Trophoblast cell (in vitro differentiated cells and primary cell): Measurements from ENCODE around the gene TRIM16.
"Not testable (repeated sequence)": the region's sequence is repeated elsewhere in the genome, so short reads cannot be mapped to it uniquely, and the experiment has no call there.

ENCODE experiments used
- DNase-seq, 2 donors: peaks; one replicate each; pipeline ENCODE4 v3.0.0-alpha.2; 2016
- H2AFZ ChIP-seq: 2 replicates; pipeline ENCODE4 v1.6.1; 2013; ENCODE audit warnings: low read length, moderate library complexity, mild to moderate bottlenecking; ENCODE audit not compliant: insufficient read depth, poor library complexity
- H2AK5ac ChIP-seq: 2 replicates; pipeline ENCODE4 v1.6.1; 2013; ENCODE audit warnings: mild to moderate bottlenecking, low read length
- H2BK120ac ChIP-seq: 2 replicates; pipeline ENCODE4 v1.6.1; 2013; ENCODE audit warnings: low read length, mild to moderate bottlenecking, moderate library complexity; ENCODE audit not compliant: insufficient read depth, poor library complexity
- H2BK12ac ChIP-seq: 2 replicates; pipeline ENCODE4 v1.6.1; 2013; ENCODE audit warnings: mild to moderate bottlenecking, low read length, moderate library complexity
- H2BK5ac ChIP-seq: 2 replicates; pipeline ENCODE4 v1.6.1; 2013; ENCODE audit warnings: low read length, low read depth, moderate library complexity, mild to moderate bottlenecking; ENCODE audit not compliant: poor library complexity
- H3K14ac ChIP-seq: 2 replicates; pipeline ENCODE4 v1.6.1; 2013; ENCODE audit warnings: mild to moderate bottlenecking, low read length
- H3K18ac ChIP-seq: 2 replicates; pipeline ENCODE4 v1.6.1; 2013; ENCODE audit warnings: mild to moderate bottlenecking, low read length
- H3K23ac ChIP-seq: 2 replicates; pipeline ENCODE4 v1.6.1; 2013; ENCODE audit warnings: low read length
- H3K27ac ChIP-seq: 2 replicates; pipeline ENCODE4 v1.5.1; 2013; ENCODE audit warnings: low read depth, mild to moderate bottlenecking, inconsistent platforms, low read length, moderate library complexity
- H3K27me3 ChIP-seq: 2 replicates; pipeline ENCODE4 v1.6.1; 2013; ENCODE audit warnings: inconsistent platforms, mild to moderate bottlenecking, low read length, moderate library complexity; ENCODE audit not compliant: insufficient read depth
- H3K36me3 ChIP-seq, 2 experiments: 1 replicate in 1 of 2; 2 replicates in 1 of 2; pipeline ENCODE4 v1.6.1; 2013; ENCODE audit warnings: low read length in 2 of 2, mild to moderate bottlenecking in 2 of 2, moderate library complexity in 1 of 2; ENCODE audit not compliant: insufficient read depth in 2 of 2, control insufficient read depth in 1 of 2
- H3K4ac ChIP-seq: 2 replicates; pipeline ENCODE4 v1.6.1; 2013; ENCODE audit warnings: low read depth, mild to moderate bottlenecking, low read length, moderate library complexity
- H3K4me1 ChIP-seq, 2 experiments: 1 replicate in 1 of 2; 2 replicates in 1 of 2; pipeline ENCODE4 v1.6.1; 2013; ENCODE audit warnings: low read length in 2 of 2, mild to moderate bottlenecking in 2 of 2, moderate library complexity in 1 of 2; ENCODE audit not compliant: insufficient read depth in 2 of 2, control insufficient read depth in 1 of 2
- H3K4me2 ChIP-seq: 2 replicates; pipeline ENCODE4 v1.6.1; 2013; ENCODE audit warnings: inconsistent platforms, mild to moderate bottlenecking, low read length, moderate library complexity
- H3K4me3 ChIP-seq: 2 replicates; pipeline ENCODE4 v1.5.1; 2013; ENCODE audit warnings: mild to moderate bottlenecking, low read depth, low read length, inconsistent platforms
- H3K79me1 ChIP-seq: one replicate; pipeline ENCODE4 v1.6.1; 2013; ENCODE audit warnings: low read length
- H3K79me2 ChIP-seq: 2 replicates; pipeline ENCODE4 v1.6.1; 2013; ENCODE audit warnings: low read length, mild to moderate bottlenecking; ENCODE audit not compliant: control insufficient read depth, insufficient read depth, poor library complexity
- H3K9ac ChIP-seq: 2 replicates; pipeline ENCODE4 v1.6.1; 2013; ENCODE audit warnings: mild to moderate bottlenecking, low read length
- H3K9me3 ChIP-seq: 2 replicates; pipeline ENCODE4 v1.6.1; 2013; ENCODE audit warnings: low read depth, mild to moderate bottlenecking, control low read depth, inconsistent platforms, low read length; ENCODE audit not compliant: insufficient read depth
- H4K12ac ChIP-seq: 2 replicates; pipeline ENCODE4 v1.6.1; 2013; ENCODE audit warnings: low read depth, mild to moderate bottlenecking, low read length, moderate library complexity
- H4K8ac ChIP-seq: 2 replicates; pipeline ENCODE4 v1.6.1; 2013; ENCODE audit warnings: low read depth, mild to moderate bottlenecking, low read length, moderate library complexity
- H4K91ac ChIP-seq: one replicate; pipeline ENCODE4 v1.6.1; 2013; ENCODE audit warnings: low read depth, mild to moderate bottlenecking, low read length, moderate library complexity
- WGBS: extraction: QIAGEN DNeasy Blood & Tissue Kit; methylation state at CpG from one replicate; pipeline ENCODE4 v1.1.7; 2013; ENCODE audit warnings: missing lambda C conversion rate; ENCODE audit not compliant: insufficient read length, insufficient coverage; ENCODE audit errors: extremely low coverage; 5-methylcytosine and 5-hydroxymethylcytosine counted together

TRIM16 gene

DNA sequence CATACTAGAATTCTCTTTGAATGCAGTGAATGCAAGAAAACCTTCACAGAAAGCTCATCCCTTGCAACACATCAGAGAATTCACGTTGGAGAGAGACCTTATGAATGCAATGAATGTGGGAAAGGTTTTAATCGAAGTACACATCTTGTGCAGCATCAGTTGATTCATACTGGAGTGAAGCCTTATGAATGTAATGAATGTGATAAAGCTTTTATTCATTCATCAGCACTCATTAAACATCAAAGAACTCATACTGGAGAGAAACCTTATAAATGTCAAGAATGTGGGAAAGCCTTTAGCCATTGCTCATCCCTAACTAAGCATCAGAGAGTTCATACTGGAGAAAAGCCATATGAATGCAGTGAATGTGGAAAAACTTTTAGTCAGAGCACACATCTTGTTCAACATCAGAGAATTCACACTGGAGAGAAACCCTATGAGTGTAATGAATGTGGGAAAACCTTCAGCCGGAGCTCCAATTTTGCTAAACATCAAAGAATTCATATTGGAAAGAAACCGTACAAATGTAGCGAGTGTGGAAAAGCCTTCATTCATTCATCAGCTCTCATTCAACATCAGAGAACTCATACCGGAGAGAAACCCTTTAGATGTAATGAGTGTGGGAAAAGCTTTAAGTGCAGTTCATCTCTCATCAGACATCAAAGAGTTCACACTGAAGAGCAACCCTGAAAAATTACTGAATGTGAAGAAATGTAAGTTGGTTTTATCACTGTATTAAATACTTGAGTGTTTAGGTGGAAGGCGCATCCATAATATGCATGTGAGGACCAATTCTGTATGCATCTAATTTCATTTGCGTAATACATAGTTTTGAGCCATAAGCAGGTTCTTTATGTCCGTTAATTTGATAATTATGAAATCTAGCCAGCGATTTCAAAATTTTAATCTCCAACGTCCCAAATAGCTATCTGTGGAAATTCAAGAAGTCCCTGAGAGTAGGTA, 32.8 kb upstream of the TRIM16 start:
- not testable (repeated sequence) for H2BK120ac ChIP-seq, H2BK5ac ChIP-seq, H3K4me3 ChIP-seq, H3K18ac ChIP-seq, H3K4me1 ChIP-seq, H4K91ac ChIP-seq, H2AK5ac ChIP-seq, H3K4me2 ChIP-seq, H3K27ac ChIP-seq, H3K9ac ChIP-seq, H2AFZ ChIP-seq, H3K27me3 ChIP-seq, H3K4ac ChIP-seq, H4K12ac ChIP-seq, H3K36me3 ChIP-seq, H3K79me2 ChIP-seq, H3K79me1 ChIP-seq, H3K14ac ChIP-seq, H3K9me3 ChIP-seq, H2BK12ac ChIP-seq, DNase-seq, H4K8ac ChIP-seq, H3K23ac ChIP-seq
- WGBS = no CpG with 5 or more reads among the region's 11 CpGs

- H3K9ac ChIP-seq, H3K27ac ChIP-seq, H3K4me1 ChIP-seq, H4K91ac ChIP-seq, H3K4me3 ChIP-seq, H2BK5ac ChIP-seq, DNase-seq, H2BK12ac ChIP-seq, H3K9me3 ChIP-seq, H3K79me2 ChIP-seq, H3K23ac ChIP-seq, H3K4me2 ChIP-seq, H3K14ac ChIP-seq, H2BK120ac ChIP-seq, H3K27me3 ChIP-seq, H2AK5ac ChIP-seq, H4K8ac ChIP-seq, H4K12ac ChIP-seq, H3K79me1 ChIP-seq, H3K4ac ChIP-seq, H2AFZ ChIP-seq, H3K18ac ChIP-seq: not testable (repeated sequence)
- WGBS = no CpG with 5 or more reads among the region's 3 CpGs
- H3K36me3 ChIP-seq = peaks cover 16 to 29% of the 10 kb centered on the region in 2 experiments
Measured at GRCh38 chr17:15708879-15709278, 24.8 kb upstream of the TRIM16 start.

- DNase-seq, H3K4me3 ChIP-seq, H4K12ac ChIP-seq, H4K91ac ChIP-seq, H2BK5ac ChIP-seq, H3K4ac ChIP-seq, H2BK120ac ChIP-seq, H3K79me1 ChIP-seq, H3K4me1 ChIP-seq, H2AK5ac ChIP-seq, H3K9ac ChIP-seq, H2AFZ ChIP-seq, H3K27ac ChIP-seq, H3K27me3 ChIP-seq, H3K79me2 ChIP-seq, H4K8ac ChIP-seq, H3K23ac ChIP-seq, H3K9me3 ChIP-seq, H3K4me2 ChIP-seq, H3K18ac ChIP-seq, H2BK12ac ChIP-seq, H3K14ac ChIP-seq: not testable (repeated sequence)
- no CpG with 5 or more reads among the region's 32 CpGs for WGBS
- peaks cover 19 to 29% of the 10 kb centered on the region in 2 experiments for H3K36me3 ChIP-seq
Measured at GRCh38 chr17:15704813-15705212, 20.7 kb upstream of the TRIM16 start.

GRCh38 chr17:15704239-15704638, 20.1 kb upstream of the TRIM16 start:
- WGBS = no CpG with 5 or more reads among the region's 33 CpGs
- H3K79me2 ChIP-seq, H3K23ac ChIP-seq, H3K27ac ChIP-seq, H3K4me1 ChIP-seq, H2AK5ac ChIP-seq, H4K8ac ChIP-seq, H3K79me1 ChIP-seq, H4K91ac ChIP-seq, H2BK120ac ChIP-seq, H3K14ac ChIP-seq, H3K4me3 ChIP-seq, H2BK5ac ChIP-seq, H3K4ac ChIP-seq, H3K27me3 ChIP-seq, H3K4me2 ChIP-seq, H3K18ac ChIP-seq, H3K9ac ChIP-seq, H2BK12ac ChIP-seq, H3K9me3 ChIP-seq, DNase-seq, H2AFZ ChIP-seq, H4K12ac ChIP-seq: not testable (repeated sequence)
- H3K36me3 ChIP-seq = peaks cover 19 to 29% of the 10 kb centered on the region in 2 experiments
